ENCODE measurements around the gene CDH24. TPM values are rescaled to one million over a fixed set of nuclear protein-coding genes. Genes with fewer than 3 reads are reported as not detected.
"Not testable (repeated sequence)": the region's sequence is repeated elsewhere in the genome, so short reads cannot be mapped to it uniquely, and the experiment has no call there.

CDH24 gene
- total and polyA plus RNA-seq, 2 donors = 2.8 to 7.0 TPM

GRCh38 chr14:23006544-23007419 is 50.5 kb downstream of the CDH24 start:
- peak; percentile 95 to 99 (median 98) for DNase-seq (ENCODE audit: low read depth in 6 of 9, low spot score in 9 of 9)
- Histone ChIP-seq H3K4me3 (ENCODE audit: low read length in 2 of 2) (peak overlapping the region; percentile 61 to 72), H3K36me3 (ENCODE audit: control insufficient read depth in 2 of 2, insufficient read depth in 2 of 2, low read length in 1 of 2) (no peaks in the 10 kb centered on the region), H3K27me3 (ENCODE audit: control insufficient read depth in 2 of 2, insufficient read depth in 1 of 2, low read length in 1 of 2) (no peaks in the 10 kb centered on the region), H3K9me3 (ENCODE audit: control insufficient read depth in 2 of 2, insufficient read depth in 1 of 2, low read length in 1 of 2) (no peaks in the 10 kb centered on the region), H3K4me1 (ENCODE audit: control insufficient read depth in 2 of 2, insufficient read depth in 2 of 2, low read length in 2 of 2) (peaks cover 13 to 27% of the 10 kb centered on the region in 2 donors), H3K27ac (ENCODE audit: low read depth in 1 of 2, low read length in 1 of 2) (peak overlapping the region; percentile 96 to 99)
- under 1% methylated on average over 62 of the region's 62 CpGs for WGBS

- no peaks in the 10 kb centered on the region for H3K36me3 ChIP-seq (ENCODE audit: control insufficient read depth in 2 of 2, insufficient read depth in 2 of 2, low read length in 1 of 2)
- WGBS = 63% methylated on average over 5 of the region's 5 CpGs
- H3K4me3 ChIP-seq (ENCODE audit: low read length in 2 of 2) = peak overlapping the region; percentile 61 to 72
- H3K9me3 ChIP-seq (ENCODE audit: control insufficient read depth in 2 of 2, insufficient read depth in 1 of 2, low read length in 1 of 2) = no peaks in the 10 kb centered on the region
- peak overlapping the region; percentile 96 to 99 for H3K27ac ChIP-seq (ENCODE audit: low read depth in 1 of 2, low read length in 1 of 2)
- no peak for DNase-seq (ENCODE audit: low read depth in 6 of 9, low spot score in 9 of 9)
- H3K4me1 ChIP-seq (ENCODE audit: control insufficient read depth in 2 of 2, insufficient read depth in 2 of 2, low read length in 2 of 2) = peaks cover 13 to 27% of the 10 kb centered on the region in 2 donors
- no peaks in the 10 kb centered on the region for H3K27me3 ChIP-seq (ENCODE audit: control insufficient read depth in 2 of 2, insufficient read depth in 1 of 2, low read length in 1 of 2)
These were observed 51.2 kb downstream of the CDH24 start for GRCh38 chr14:23006188-23006534.

- no peaks in the 10 kb centered on the region for H3K36me3 ChIP-seq (ENCODE audit: control insufficient read depth in 2 of 2, insufficient read depth in 2 of 2, low read length in 1 of 2)
- H3K4me1 ChIP-seq (ENCODE audit: control insufficient read depth in 2 of 2, insufficient read depth in 2 of 2, low read length in 2 of 2) = peaks cover 13 to 27% of the 10 kb centered on the region in 2 donors
- 84% methylated on average over 3 of the region's 3 CpGs for WGBS
- H3K4me3 ChIP-seq (ENCODE audit: low read length in 2 of 2) = peak overlapping the region in 1 of 2 donors; percentile 61
- H3K9me3 ChIP-seq (ENCODE audit: control insufficient read depth in 2 of 2, insufficient read depth in 1 of 2, low read length in 1 of 2) = no peaks in the 10 kb centered on the region
- H3K27me3 ChIP-seq (ENCODE audit: control insufficient read depth in 2 of 2, insufficient read depth in 1 of 2, low read length in 1 of 2) = no peaks in the 10 kb centered on the region
- peak overlapping the region in 1 of 2 donors; percentile 96 for H3K27ac ChIP-seq (ENCODE audit: low read depth in 1 of 2, low read length in 1 of 2)
- DNase-seq (ENCODE audit: low read depth in 6 of 9, low spot score in 9 of 9) = no peak
These were observed 51.7 kb downstream of the CDH24 start for GRCh38 chr14:23005451-23006187.

- WGBS = 97% methylated on average over 4 of the region's 4 CpGs
- H3K27ac ChIP-seq (ENCODE audit: low read depth in 1 of 2, low read length in 1 of 2); H3K36me3 ChIP-seq (ENCODE audit: control insufficient read depth in 2 of 2, insufficient read depth in 2 of 2, low read length in 1 of 2); H3K4me3 ChIP-seq (ENCODE audit: low read length in 2 of 2); H3K27me3 ChIP-seq (ENCODE audit: control insufficient read depth in 2 of 2, insufficient read depth in 1 of 2, low read length in 1 of 2); DNase-seq (ENCODE audit: low read depth in 6 of 9, low spot score in 9 of 9); H3K9me3 ChIP-seq (ENCODE audit: control insufficient read depth in 2 of 2, insufficient read depth in 1 of 2, low read length in 1 of 2): not testable (repeated sequence)
- H3K4me1 ChIP-seq (ENCODE audit: control insufficient read depth in 2 of 2, insufficient read depth in 2 of 2, low read length in 2 of 2) = peaks cover 11 to 18% of the 10 kb centered on the region in 2 donors
These were observed 53.0 kb downstream of the CDH24 start for GRCh38 chr14:23004274-23004673.

GRCh38 chr14:23002592-23002991 is 54.7 kb downstream of the CDH24 start:
- peaks cover 5 to 8% of the 10 kb centered on the region in 2 donors for H3K36me3 ChIP-seq (ENCODE audit: control insufficient read depth in 2 of 2, insufficient read depth in 2 of 2, low read length in 1 of 2)
- no peak for DNase-seq (ENCODE audit: low read depth in 6 of 9, low spot score in 9 of 9)
- no peaks in the 10 kb centered on the region for H3K9me3 ChIP-seq (ENCODE audit: control insufficient read depth in 2 of 2, insufficient read depth in 1 of 2, low read length in 1 of 2)
- peaks cover 5 to 8% of the 10 kb centered on the region in 2 donors for H3K4me1 ChIP-seq (ENCODE audit: control insufficient read depth in 2 of 2, insufficient read depth in 2 of 2, low read length in 2 of 2)
- H3K4me3 ChIP-seq (ENCODE audit: low read length in 2 of 2) = no peak overlapping the region
- over 99% methylated on average over 3 of the region's 3 CpGs for WGBS
- H3K27ac ChIP-seq (ENCODE audit: low read depth in 1 of 2, low read length in 1 of 2) = no peak overlapping the region
- no peaks in the 10 kb centered on the region for H3K27me3 ChIP-seq (ENCODE audit: control insufficient read depth in 2 of 2, insufficient read depth in 1 of 2, low read length in 1 of 2)

- no peak overlapping the region for H3K4me3 ChIP-seq (ENCODE audit: low read length in 2 of 2)
- 93% methylated on average over 2 of the region's 2 CpGs for WGBS
- peaks cover 5 to 8% of the 10 kb centered on the region in 2 donors for H3K36me3 ChIP-seq (ENCODE audit: control insufficient read depth in 2 of 2, insufficient read depth in 2 of 2, low read length in 1 of 2)
- H3K27ac ChIP-seq (ENCODE audit: low read depth in 1 of 2, low read length in 1 of 2) = no peak overlapping the region
- no peaks in the 10 kb centered on the region for H3K4me1 ChIP-seq (ENCODE audit: control insufficient read depth in 2 of 2, insufficient read depth in 2 of 2, low read length in 2 of 2)
- no peak for DNase-seq (ENCODE audit: low read depth in 6 of 9, low spot score in 9 of 9)
- no peaks in the 10 kb centered on the region for H3K9me3 ChIP-seq (ENCODE audit: control insufficient read depth in 2 of 2, insufficient read depth in 1 of 2, low read length in 1 of 2)
- no peaks in the 10 kb centered on the region for H3K27me3 ChIP-seq (ENCODE audit: control insufficient read depth in 2 of 2, insufficient read depth in 1 of 2, low read length in 1 of 2)
These were observed 56.5 kb downstream of the CDH24 start for GRCh38 chr14:23000860-23001259.

GRCh38 chr14:22998329-22999012 is 58.8 kb downstream of the CDH24 start:
- no peaks in the 10 kb centered on the region for H3K9me3 ChIP-seq (ENCODE audit: control insufficient read depth in 2 of 2, insufficient read depth in 1 of 2, low read length in 1 of 2)
- peaks cover 5 to 15% of the 10 kb centered on the region in 2 donors for H3K36me3 ChIP-seq (ENCODE audit: control insufficient read depth in 2 of 2, insufficient read depth in 2 of 2, low read length in 1 of 2)
- no peaks in the 10 kb centered on the region for H3K27me3 ChIP-seq (ENCODE audit: control insufficient read depth in 2 of 2, insufficient read depth in 1 of 2, low read length in 1 of 2)
- 95% methylated on average over 16 of the region's 16 CpGs for WGBS
- no peak for DNase-seq (ENCODE audit: low read depth in 6 of 9, low spot score in 9 of 9)
- no peak overlapping the region for H3K4me3 ChIP-seq (ENCODE audit: low read length in 2 of 2)
- peaks cover 0 to 6% of the 10 kb centered on the region in 2 donors for H3K4me1 ChIP-seq (ENCODE audit: control insufficient read depth in 2 of 2, insufficient read depth in 2 of 2, low read length in 2 of 2)
- H3K27ac ChIP-seq (ENCODE audit: low read depth in 1 of 2, low read length in 1 of 2) = no peak overlapping the region

- Histone ChIP-seq H3K9me3 (ENCODE audit: control insufficient read depth in 2 of 2, insufficient read depth in 1 of 2, low read length in 1 of 2) (no peaks in the 10 kb centered on the region), H3K36me3 (ENCODE audit: control insufficient read depth in 2 of 2, insufficient read depth in 2 of 2, low read length in 1 of 2) (peaks cover 5 to 15% of the 10 kb centered on the region in 2 donors), H3K4me1 (ENCODE audit: control insufficient read depth in 2 of 2, insufficient read depth in 2 of 2, low read length in 2 of 2) (peaks cover 0 to 6% of the 10 kb centered on the region in 2 donors), H3K27ac (ENCODE audit: low read depth in 1 of 2, low read length in 1 of 2) (no peak overlapping the region), H3K4me3 (ENCODE audit: low read length in 2 of 2) (no peak overlapping the region), H3K27me3 (ENCODE audit: control insufficient read depth in 2 of 2, insufficient read depth in 1 of 2, low read length in 1 of 2) (no peaks in the 10 kb centered on the region)
- no peak for DNase-seq (ENCODE audit: low read depth in 6 of 9, low spot score in 9 of 9)
- WGBS = 96% methylated on average over 9 of the region's 9 CpGs
These were observed 59.5 kb downstream of the CDH24 start for GRCh38 chr14:22997676-22998323.

Measured in thymus (tissue), 11 donors.